ENCODE data around the gene RAB13. TPM values are rescaled to one million over a fixed set of nuclear protein-coding genes. Genes with fewer than 3 reads are reported as not detected.

Gene RAB13
- total RNA-seq, 1 donor from 2014 or later, result 10.0 TPM

GRCh38 chr1:153973525-153973924, 12.6 kb downstream of the RAB13 start:
- no peak for DNase-seq (ENCODE audit: low spot score in 2 of 2)
- Histone ChIP-seq H3K36me3 (peaks cover 27 to 32% of the 10 kb centered on the region in 2 donors), H3K9me3 (no peaks in the 10 kb centered on the region), H3K4me1 (peaks cover 6 to 14% of the 10 kb centered on the region in 2 donors), H3K27me3 (no peaks in the 10 kb centered on the region), H3K4me3 (no peak overlapping the region), H3K27ac (no peak overlapping the region)
- intact Hi-C loops (cut with DNase I), result no loop called here
- no peak for TF ChIP-seq CTCF (IDR thresholded peaks at IDR 0.05)

GRCh38 chr1:153973071-153973470, 13.1 kb downstream of the RAB13 start:
- no peaks in the 10 kb centered on the region for H3K9me3 ChIP-seq
- no peak overlapping the region for H3K4me3 ChIP-seq
- H3K27me3 ChIP-seq, result no peaks in the 10 kb centered on the region
- H3K4me1 ChIP-seq, result peaks cover 6 to 14% of the 10 kb centered on the region in 2 donors
- H3K27ac ChIP-seq, result no peak overlapping the region
- no peak for DNase-seq (ENCODE audit: low spot score in 2 of 2)
- H3K36me3 ChIP-seq, result peaks cover 27 to 32% of the 10 kb centered on the region in 2 donors
- intact Hi-C loops (cut with DNase I), result no loop called here
- TF ChIP-seq CTCF (IDR thresholded peaks at IDR 0.05), result no peak

- DNase-seq (ENCODE audit: low spot score in 2 of 2), result no peak
Measured at GRCh38 chr1:153970346-153970745, 15.8 kb downstream of the RAB13 start.

GRCh38 chr1:153968972-153969371, 17.2 kb downstream of the RAB13 start:
- no peak overlapping the region for H3K27ac ChIP-seq
- no peak for TF ChIP-seq CTCF (IDR thresholded peaks at IDR 0.05)
- peak overlapping the region in 1 of 2 donors; percentile 69 for H3K4me3 ChIP-seq
- no peaks in the 10 kb centered on the region for H3K9me3 ChIP-seq
- no peaks in the 10 kb centered on the region for H3K27me3 ChIP-seq
- intact Hi-C loops (cut with DNase I), result no loop called here
- H3K36me3 ChIP-seq, result peaks cover 4 to 12% of the 10 kb centered on the region in 2 donors
- DNase-seq (ENCODE audit: low spot score in 2 of 2), result no peak
- H3K4me1 ChIP-seq, result peaks cover 6 to 14% of the 10 kb centered on the region in 2 donors

More at GRCh38 chr1:153970346-153970745, 15.8 kb downstream of the RAB13 start:
- Histone ChIP-seq H3K9me3 (no peaks in the 10 kb centered on the region), H3K4me3 (no peak overlapping the region), H3K27me3 (no peaks in the 10 kb centered on the region), H3K4me1 (peaks cover 0 to 12% of the 10 kb centered on the region in 2 donors), H3K36me3 (peaks cover 18 to 25% of the 10 kb centered on the region in 2 donors), H3K27ac (no peak overlapping the region)
- no peak for TF ChIP-seq CTCF (IDR thresholded peaks at IDR 0.05)
- intact Hi-C loops (cut with DNase I), result no loop called here

- Histone ChIP-seq H3K4me1 (peaks cover 7 to 14% of the 10 kb centered on the region in 2 donors), H3K4me3 (peak overlapping the region; percentile 62 to 69), H3K27ac (no peak overlapping the region), H3K9me3 (no peaks in the 10 kb centered on the region), H3K36me3 (peaks cover 0 to 6% of the 10 kb centered on the region in 2 donors), H3K27me3 (no peaks in the 10 kb centered on the region)
- no peak for TF ChIP-seq CTCF (IDR thresholded peaks at IDR 0.05)
- intact Hi-C loops (cut with DNase I), result no loop called here
- DNase-seq (ENCODE audit: low spot score in 2 of 2), result no peak
Measured at GRCh38 chr1:153968408-153968807, 17.7 kb downstream of the RAB13 start.

GRCh38 chr1:153968000-153968363, 18.2 kb downstream of the RAB13 start:
- intact Hi-C loops (cut with DNase I), result loop anchor here (1.0 kb wide), 3 partner anchors 9 to 22 kb away; partner anchors contain the start of genes DENND4B, JTB and RAB13
- Histone ChIP-seq H3K4me1 (peaks cover 7 to 14% of the 10 kb centered on the region in 2 donors), H3K27me3 (no peaks in the 10 kb centered on the region), H3K36me3 (peaks cover 0 to 6% of the 10 kb centered on the region in 2 donors), H3K9me3 (no peaks in the 10 kb centered on the region), H3K27ac (peak overlapping the region; percentile 80 to 85), H3K4me3 (peak overlapping the region; percentile 62 to 69)
- no peak for TF ChIP-seq CTCF (IDR thresholded peaks at IDR 0.05)
- DNase-seq (ENCODE audit: low spot score in 2 of 2), result no peak

All from ascending aorta (tissue), 2 donors.